Stomach (tissue), 4 donors: Measurements from ENCODE around the gene ACRBP.

Experiments used
- POLR2A ChIP-seq, 4 donors: fragments of 450-650 bp; IDR thresholded peaks; one replicate each; pipeline ENCODE4 v1.6.1; 2016; ENCODE audit warnings: antibody characterized with exemption in 4 of 4, control low read depth in 2 of 4, mild to moderate bottlenecking in 1 of 4, moderate library complexity in 1 of 4
- POLR2AphosphoS5 ChIP-seq, 3 donors: sonication (generic); formaldehyde crosslinking; IDR thresholded peaks; one replicate each; pipeline ENCODE4 v1.6.1; 2016; ENCODE audit warnings: antibody characterized with exemption in 3 of 3
- TF ChIP-seq, protein P1 (sequence below), 7 experiments: fragments of 450-650 bp in 4 of 7; fragments of 200-600 bp in 3 of 7; sonication (generic) in 3 of 7; IDR thresholded peaks; one replicate each; pipeline ENCODE4 v1.5.1; 2016 to 2019; ENCODE audit warnings: antibody characterized with exemption in 7 of 7, control low read depth in 2 of 7, mild to moderate bottlenecking in 1 of 7

DNA sequence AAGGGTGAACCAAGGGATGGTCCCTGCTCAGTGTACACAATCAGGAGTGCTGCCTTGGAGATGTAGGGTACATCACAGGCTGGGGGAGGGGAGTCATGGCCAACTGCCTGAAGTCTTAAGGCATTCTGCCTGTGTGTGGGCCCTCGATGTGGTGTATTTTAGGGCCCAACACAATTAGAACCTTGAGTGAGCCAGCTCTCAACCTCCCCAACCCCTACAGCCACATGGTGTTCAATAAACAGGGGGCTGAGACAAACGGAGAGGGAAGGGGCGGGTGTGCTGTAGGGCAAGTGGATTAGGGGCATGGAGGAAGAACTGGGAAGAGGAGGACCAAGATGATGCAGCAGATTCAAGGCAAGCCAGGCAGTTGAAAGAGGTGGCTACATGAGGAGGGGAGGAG is 31.4 kb downstream of the ACRBP start:
- TF ChIP-seq, protein P1, sequence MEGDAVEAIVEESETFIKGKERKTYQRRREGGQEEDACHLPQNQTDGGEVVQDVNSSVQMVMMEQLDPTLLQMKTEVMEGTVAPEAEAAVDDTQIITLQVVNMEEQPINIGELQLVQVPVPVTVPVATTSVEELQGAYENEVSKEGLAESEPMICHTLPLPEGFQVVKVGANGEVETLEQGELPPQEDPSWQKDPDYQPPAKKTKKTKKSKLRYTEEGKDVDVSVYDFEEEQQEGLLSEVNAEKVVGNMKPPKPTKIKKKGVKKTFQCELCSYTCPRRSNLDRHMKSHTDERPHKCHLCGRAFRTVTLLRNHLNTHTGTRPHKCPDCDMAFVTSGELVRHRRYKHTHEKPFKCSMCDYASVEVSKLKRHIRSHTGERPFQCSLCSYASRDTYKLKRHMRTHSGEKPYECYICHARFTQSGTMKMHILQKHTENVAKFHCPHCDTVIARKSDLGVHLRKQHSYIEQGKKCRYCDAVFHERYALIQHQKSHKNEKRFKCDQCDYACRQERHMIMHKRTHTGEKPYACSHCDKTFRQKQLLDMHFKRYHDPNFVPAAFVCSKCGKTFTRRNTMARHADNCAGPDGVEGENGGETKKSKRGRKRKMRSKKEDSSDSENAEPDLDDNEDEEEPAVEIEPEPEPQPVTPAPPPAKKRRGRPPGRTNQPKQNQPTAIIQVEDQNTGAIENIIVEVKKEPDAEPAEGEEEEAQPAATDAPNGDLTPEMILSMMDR (IDR thresholded peaks at IDR 0.05) = no peak
- TF ChIP-seq POLR2AphosphoS5 (IDR thresholded peaks at IDR 0.05) = no peak
- no peak for TF ChIP-seq POLR2A (IDR thresholded peaks at IDR 0.05)
